NCI-H82 treated with DMSO at 0.1 percent for 48 hours (cell line): ENCODE data around the gene PCBD1.
A peak's percentile ranks its signal among the peaks of the same experiment; 100 is the strongest.

ENCODE experiments used
- DNase-seq: peaks from one replicate; lab custom pipeline; 2025; ENCODE audit not compliant: unreplicated experiment; lab: John Stamatoyannopoulos, UW

PCBD1 gene

DNA sequence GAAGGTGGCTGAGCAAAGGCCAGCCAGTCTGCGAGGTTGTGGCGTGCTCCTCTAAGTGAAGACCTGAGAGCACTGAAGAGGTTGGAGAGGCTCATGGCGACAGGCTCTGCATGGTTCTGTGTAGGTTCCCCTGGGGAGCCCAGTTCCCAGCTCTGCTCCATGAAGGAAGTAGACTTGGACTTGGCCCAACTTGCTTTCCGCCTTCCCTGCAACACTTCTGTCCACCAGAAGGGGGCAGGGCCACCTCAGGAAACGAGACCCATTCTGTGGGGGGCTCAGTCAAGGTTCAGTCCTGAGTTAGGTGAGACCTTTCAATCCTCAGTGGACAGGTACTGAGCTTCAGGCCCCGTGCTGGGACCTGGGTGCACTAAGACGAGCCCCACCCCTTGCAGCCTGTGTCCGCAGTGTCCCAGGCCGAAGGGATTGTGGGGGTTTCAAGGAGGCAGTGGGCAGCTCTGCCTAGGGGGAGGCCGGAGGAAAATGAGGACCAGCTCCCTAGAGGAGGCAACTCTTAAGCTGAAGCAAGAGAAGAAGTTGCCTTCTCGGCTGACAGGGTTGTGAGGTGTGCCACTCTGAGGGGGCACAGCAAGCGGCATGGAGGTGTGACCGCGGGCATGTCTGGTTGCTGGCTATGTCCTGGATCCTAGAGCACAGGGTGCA, 15.0 kb upstream of the PCBD1 start:
- peak; percentile 6 for DNase-seq

- no peak for DNase-seq
These were observed 14.4 kb upstream of the PCBD1 start for GRCh38 chr10:70902661-70903261.

- no peak for DNase-seq
These were observed 13.0 kb upstream of the PCBD1 start for GRCh38 chr10:70901276-70901878.

DNA sequence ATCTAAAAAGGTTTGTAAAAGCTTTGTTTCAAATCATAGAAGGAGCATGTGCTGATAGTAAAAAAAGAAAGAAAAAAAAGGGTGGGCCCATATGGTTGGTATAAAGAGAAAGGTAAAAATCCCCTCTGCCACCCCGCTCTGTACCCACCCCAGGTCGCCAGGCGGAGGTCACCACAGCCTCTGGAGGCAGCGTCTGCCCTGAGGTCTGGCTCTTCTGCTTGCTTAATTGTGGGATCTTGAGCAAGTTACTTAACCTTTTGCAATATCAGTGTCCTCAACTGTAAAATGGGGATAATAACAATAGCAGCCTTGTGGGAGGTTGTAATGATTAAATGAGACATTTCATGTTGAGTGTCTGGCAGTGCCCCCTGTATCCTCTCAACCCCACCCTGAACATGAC, 10.7 kb upstream of the PCBD1 start:
- no peak for DNase-seq

GRCh38 chr10:70898687-70899086, 10.3 kb upstream of the PCBD1 start:
- DNase-seq = no peak

DNA sequence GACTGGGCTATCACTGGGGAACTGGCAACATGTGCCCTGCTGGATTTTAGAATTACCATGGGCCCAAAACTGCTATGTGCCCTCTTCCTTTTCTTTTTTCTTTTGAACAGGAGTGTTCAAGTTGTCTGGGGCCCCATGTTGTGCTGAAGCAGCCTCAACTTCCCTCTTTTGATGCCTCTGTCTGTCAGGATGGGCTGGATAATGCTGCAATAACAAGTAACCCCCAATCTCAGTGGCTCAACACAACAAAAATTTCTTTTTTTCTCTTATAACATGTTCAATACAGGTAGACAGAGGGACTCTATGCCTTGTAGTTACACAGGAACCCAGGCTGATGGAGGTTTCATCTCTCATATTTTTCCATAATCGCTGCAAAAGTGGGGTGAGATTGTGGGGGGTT, 8.2 kb upstream of the PCBD1 start:
- DNase-seq = no peak

- no peak for DNase-seq
These were observed 6.1 kb upstream of the PCBD1 start for GRCh38 chr10:70894416-70894815.

- no peak for DNase-seq
These were observed 5.1 kb upstream of the PCBD1 start for GRCh38 chr10:70893227-70894006.

GRCh38 chr10:70892631-70893030, 4.3 kb upstream of the PCBD1 start:
- DNase-seq = no peak

- DNase-seq = no peak
These were observed 3.3 kb upstream of the PCBD1 start for GRCh38 chr10:70891627-70892026.

GRCh38 chr10:70890917-70891431, 2.6 kb upstream of the PCBD1 start:
- DNase-seq = no peak

- DNase-seq = no peak
These were observed 926 bp upstream of the PCBD1 start for GRCh38 chr10:70889291-70889690.

DNA sequence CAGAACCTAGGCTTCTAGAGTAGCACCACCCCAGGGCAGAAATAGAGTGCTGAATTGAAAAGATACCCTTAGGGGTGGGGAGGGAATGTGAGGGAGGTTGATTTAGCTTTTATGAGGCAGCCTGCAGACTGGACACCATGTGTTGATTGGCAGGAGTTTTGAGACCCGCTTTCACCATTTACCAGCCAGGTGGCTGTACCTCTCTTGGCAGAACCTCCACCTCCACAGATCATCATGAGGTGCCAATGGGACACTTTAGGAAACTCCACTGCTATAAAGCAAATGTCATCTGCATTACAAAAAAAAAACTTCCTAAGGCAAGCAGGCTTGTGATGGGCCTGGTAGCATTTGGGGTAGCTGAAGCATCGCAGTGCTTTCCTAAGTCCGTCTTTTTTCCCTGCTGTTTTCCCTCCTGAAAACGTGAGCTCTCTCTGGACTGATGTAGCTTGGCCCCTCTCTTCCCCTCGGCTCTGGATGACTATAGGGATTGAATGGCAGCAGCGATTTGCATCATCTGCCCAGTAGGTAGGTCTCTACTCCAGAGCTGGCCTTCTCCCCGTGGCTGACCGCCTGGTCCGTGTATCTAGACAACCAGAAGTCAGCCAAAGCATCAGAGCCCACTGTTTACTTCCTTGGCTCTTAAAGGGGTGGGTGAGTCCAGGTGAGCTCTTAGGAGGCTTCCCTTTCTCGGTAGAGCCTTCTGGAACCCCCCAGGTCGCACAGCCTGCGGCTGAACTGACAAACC, 1.3 kb downstream of the PCBD1 start:
- DNase-seq = no peak

DNA sequence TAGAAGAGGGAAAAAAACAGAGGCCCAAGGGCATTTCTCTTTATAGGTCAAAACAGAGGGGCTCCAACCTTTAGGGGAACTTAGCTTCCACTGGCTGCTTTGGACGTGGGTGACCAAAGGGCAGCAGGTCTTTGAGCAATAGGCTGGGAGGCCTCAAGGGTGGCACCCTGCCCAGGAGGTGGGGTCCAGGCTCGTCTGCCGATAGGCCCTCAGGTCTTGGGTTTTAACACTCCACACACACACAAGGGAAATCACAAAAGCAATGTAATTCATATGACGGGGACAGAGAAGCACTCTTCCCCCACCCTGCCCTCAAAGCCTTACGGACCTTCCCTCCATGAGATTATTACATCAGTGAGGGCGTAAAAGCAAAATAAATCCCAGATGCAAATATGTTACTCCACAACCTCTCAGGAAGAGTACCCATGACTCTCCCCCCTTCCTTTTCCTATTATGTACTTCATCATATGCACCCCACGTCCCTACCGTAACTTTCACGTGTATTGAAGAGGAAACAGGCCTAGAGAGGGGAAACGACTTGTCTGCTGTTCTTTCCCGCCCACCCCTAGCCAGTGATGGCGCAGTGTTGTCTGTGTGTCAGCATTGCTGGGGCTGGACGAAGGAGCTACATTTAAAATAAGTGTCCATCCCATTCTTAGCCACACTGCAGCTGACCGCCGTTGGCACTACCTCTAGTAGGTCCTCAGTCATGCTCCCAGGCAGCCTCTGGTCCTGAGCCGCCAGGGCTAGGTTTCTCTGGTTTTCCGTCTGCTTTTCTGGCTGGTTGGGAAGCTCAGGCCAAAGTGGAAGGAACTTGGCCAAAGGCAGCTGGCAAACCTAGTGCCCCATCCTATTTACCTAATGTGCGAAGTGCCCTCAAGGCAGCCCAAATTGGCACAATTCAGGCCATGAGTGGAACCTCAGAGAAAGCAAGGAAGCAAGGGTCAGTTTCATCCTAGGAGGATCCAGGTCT, 2.1 kb downstream of the PCBD1 start:
- DNase-seq = no peak

- no peak for DNase-seq
These were observed 2.9 kb downstream of the PCBD1 start for GRCh38 chr10:70885481-70885880.

DNA sequence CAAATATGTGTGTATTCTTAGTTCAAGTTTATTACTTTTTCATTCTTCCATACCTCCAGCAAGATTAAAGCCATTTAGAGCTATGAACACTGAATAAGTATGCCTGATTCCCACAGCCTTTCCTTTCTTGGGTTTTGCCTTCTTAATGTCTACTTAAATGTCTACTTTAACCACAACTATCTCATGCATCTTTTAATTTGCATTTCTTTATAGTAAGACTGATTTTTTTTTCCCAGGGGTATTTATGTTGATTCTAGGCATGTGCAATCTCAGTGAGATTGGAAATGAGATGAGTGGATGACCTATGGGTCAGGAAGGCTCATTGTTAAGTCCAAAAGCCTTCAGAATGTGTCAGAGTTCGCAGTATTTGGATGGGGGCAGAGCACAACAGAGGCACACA, 3.6 kb downstream of the PCBD1 start:
- DNase-seq = no peak

DNA sequence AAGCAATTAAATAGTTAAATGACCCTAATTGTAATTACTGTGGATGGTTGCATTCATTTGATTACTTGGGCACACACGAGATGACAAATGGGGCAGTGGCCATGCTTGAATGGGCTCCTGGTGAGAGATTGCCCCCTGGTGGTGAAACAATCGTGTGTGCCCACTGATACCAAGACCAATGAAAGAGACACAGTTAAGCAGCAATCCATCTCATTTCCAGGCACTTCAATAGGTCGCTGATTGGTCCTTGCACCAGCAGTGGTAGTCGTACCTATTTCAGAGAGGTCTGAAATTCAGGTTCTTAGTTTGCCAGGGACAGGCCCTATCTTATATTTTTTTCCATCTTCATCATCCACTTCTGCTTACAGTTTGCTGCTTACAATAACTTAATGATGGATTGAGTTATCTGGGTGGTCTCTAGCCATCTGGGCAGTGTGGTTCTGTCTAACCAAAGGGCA, 8.3 kb downstream of the PCBD1 start:
- peak; percentile 34 for DNase-seq

DNA sequence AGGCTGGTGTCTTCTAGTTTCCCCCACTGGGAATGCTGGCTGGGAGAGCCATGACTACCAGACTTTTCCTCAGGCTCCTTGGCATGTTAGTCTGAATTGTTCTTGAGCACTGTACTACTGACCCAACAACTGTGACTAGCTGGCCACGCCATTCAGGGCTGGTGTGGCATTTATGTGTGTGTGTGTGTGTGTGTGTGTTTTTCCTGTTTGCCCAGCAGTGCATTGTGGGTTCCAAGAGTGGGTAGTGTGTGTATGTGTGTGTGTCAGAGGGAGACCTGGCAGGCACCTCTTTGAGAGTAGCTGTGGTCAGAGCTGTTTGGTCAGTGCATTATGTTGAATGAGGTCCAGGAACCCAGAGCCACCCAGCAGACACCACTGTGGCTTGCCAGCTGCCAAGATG, 9.2 kb downstream of the PCBD1 start:
- no peak for DNase-seq

GRCh38 chr10:70874061-70874460, 14.3 kb downstream of the PCBD1 start:
- no peak for DNase-seq

DNA sequence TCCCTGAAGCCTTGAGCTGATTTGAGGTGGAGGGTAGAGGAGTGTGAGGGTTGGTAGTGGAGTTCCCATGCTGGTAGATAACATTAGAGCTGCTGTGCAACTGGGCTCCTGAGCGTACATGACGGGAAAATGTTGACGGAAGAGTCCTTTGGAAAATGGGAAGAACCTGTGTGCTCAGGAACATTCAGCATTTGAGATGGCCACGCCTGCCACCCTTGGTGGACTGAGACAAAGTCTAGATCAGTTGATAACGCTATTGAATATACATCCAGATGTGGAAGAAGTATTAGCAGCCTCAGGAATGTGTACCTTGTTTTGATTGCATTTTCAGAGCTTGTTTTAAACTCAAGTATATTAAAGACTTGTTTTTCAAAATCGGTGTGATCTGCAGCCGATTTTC, 16.1 kb downstream of the PCBD1 start:
- no peak for DNase-seq
